Neural crest cell (in vitro differentiated cells): ENCODE results near the gene TSHZ2. TPM values are rescaled to one million over a fixed set of nuclear protein-coding genes. Genes with fewer than 3 reads are reported as not detected.

Source experiments
- DNase-seq: peaks from one replicate; pipeline ENCODE4 v3.0.0; 2021; ENCODE audit warnings: low read depth, mixed read lengths, low spot score
- H3K27ac Mint-ChIP-seq: one replicate; pipeline ENCODE4 v1.8.0; 2021; ENCODE audit warnings: mild to moderate bottlenecking, mixed read lengths; ENCODE audit not compliant: unreplicated experiment
- H3K27me3 Mint-ChIP-seq: 2 replicates; pipeline ENCODE4 v1.8.0; 2021; ENCODE audit warnings: low read depth, mild to moderate bottlenecking, mixed read lengths
- H3K36me3 Mint-ChIP-seq: 2 replicates; pipeline ENCODE4 v1.8.0; 2021; ENCODE audit warnings: low read depth, mild to moderate bottlenecking, mixed read lengths
- H3K4me1 Mint-ChIP-seq: 2 replicates; pipeline ENCODE4 v1.8.0; 2021; ENCODE audit warnings: mixed read lengths
- H3K4me3 Mint-ChIP-seq: one replicate; pipeline ENCODE4 v1.8.0; 2021; ENCODE audit warnings: mild to moderate bottlenecking, mixed read lengths
- H3K9me3 Mint-ChIP-seq: 2 replicates; pipeline ENCODE4 v1.8.0; 2021; ENCODE audit warnings: mixed read lengths
- CTCF ChIP-seq: fragments of 200-600 bp; sonication (generic); conservative IDR thresholded peaks from 2 replicates; pipeline ENCODE4 v1.5.0; 2021; ENCODE audit warnings: antibody characterized with exemption, mild to moderate bottlenecking
- total RNA-seq: library from RNA; stranded (reverse); gene quantifications from 2 replicates; pipeline ENCODE4 v1.2.1, GENCODE V29; 2021

TSHZ2 gene
- total RNA-seq, 1 donor from 2014 or later, result 6.4 TPM

- no peak for DNase-seq
- no peak for TF ChIP-seq CTCF
- Mint-ChIP-seq H3K4me3 (no peak overlapping the region), H3K36me3 (peaks cover 2% of the 10 kb centered on the region), H3K27me3 (peaks cover 4% of the 10 kb centered on the region), H3K9me3 (no peaks in the 10 kb centered on the region), H3K4me1 (peaks cover 18% of the 10 kb centered on the region), H3K27ac (no peak overlapping the region)
These were observed 430.9 kb downstream of the TSHZ2 start for GRCh38 chr20:53403029-53403428.

- Mint-ChIP-seq H3K9me3 (no peaks in the 10 kb centered on the region), H3K4me1 (peaks cover 24% of the 10 kb centered on the region), H3K4me3 (no peak overlapping the region), H3K36me3 (peaks cover 2% of the 10 kb centered on the region), H3K27me3 (no peaks in the 10 kb centered on the region), H3K27ac (no peak overlapping the region)
- no peak for TF ChIP-seq CTCF
- no peak for DNase-seq
These were observed 433.0 kb downstream of the TSHZ2 start for GRCh38 chr20:53405139-53405538.

GRCh38 chr20:53406580-53406979, 434.4 kb downstream of the TSHZ2 start:
- Mint-ChIP-seq H3K9me3 (no peaks in the 10 kb centered on the region), H3K27me3 (no peaks in the 10 kb centered on the region), H3K27ac (no peak overlapping the region), H3K4me1 (peaks cover 24% of the 10 kb centered on the region), H3K36me3 (peaks cover 2% of the 10 kb centered on the region), H3K4me3 (no peak overlapping the region)
- no peak for DNase-seq
- TF ChIP-seq CTCF, result no peak

- Mint-ChIP-seq H3K36me3 (no peaks in the 10 kb centered on the region), H3K4me3 (no peak overlapping the region), H3K27ac (no peak overlapping the region), H3K4me1 (peaks cover 41% of the 10 kb centered on the region), H3K27me3 (no peaks in the 10 kb centered on the region), H3K9me3 (no peaks in the 10 kb centered on the region)
- no peak for TF ChIP-seq CTCF
- DNase-seq, result no peak
These were observed 436.7 kb downstream of the TSHZ2 start for GRCh38 chr20:53408691-53409446.

- no peak for TF ChIP-seq CTCF
- H3K27ac Mint-ChIP-seq, result no peak overlapping the region
These were observed 437.2 kb downstream of the TSHZ2 start for GRCh38 chr20:53409447-53409717.

More at GRCh38 chr20:53409447-53409717, 437.2 kb downstream of the TSHZ2 start:
- no peak for DNase-seq
- Mint-ChIP-seq H3K4me1 (peaks cover 41% of the 10 kb centered on the region), H3K9me3 (no peaks in the 10 kb centered on the region), H3K4me3 (no peak overlapping the region), H3K27me3 (no peaks in the 10 kb centered on the region), H3K36me3 (no peaks in the 10 kb centered on the region)
